Measurements from ENCODE around the gene ASTN1. TPM values are rescaled to one million over a fixed set of nuclear protein-coding genes. Genes with fewer than 3 reads are reported as not detected.

The ASTN1 gene
- total RNA-seq, 1 experiment from 2014 or later = not detected

GRCh38 chr1:176894450-176894849 lies 270.1 kb downstream of the ASTN1 start:
- no peaks in the 10 kb centered on the region for H3K36me3 ChIP-seq (ENCODE audit: low read depth)
- CTCF ChIA-PET = interaction anchor here (0.6 kb wide), 1 partner anchor 706 kb away, joined by 3 read pairs; no protein-coding TSS in a partner anchor
- 0 out of 2 replicates have a peak, but pooled peaks cover 10% of the 10 kb centered on the region for H3K27me3 ChIP-seq (ENCODE audit: insufficient read depth, low read depth)
- no peaks in the 10 kb centered on the region for H3F3A ChIP-seq (ENCODE audit: insufficient read depth, low read depth)
- intact Hi-C loops (cut with micrococcal nuclease; ENCODE audit: unreplicated experiment) = no loop called here
- no peak overlapping the region for H3K4me3 ChIP-seq
- H3K9me2 ChIP-seq (ENCODE audit: insufficient read depth) = no peaks in the 10 kb centered on the region
- no peak overlapping the region for H3K27ac ChIP-seq
- TF ChIP-seq CTCF (conservative IDR thresholded peaks at IDR 0.05) (no peak), EZH2 (IDR thresholded peaks at IDR 0.05; ENCODE audit: low read depth) (no peak)
- H4K20me1 ChIP-seq (ENCODE audit: insufficient read depth) = no peaks in the 10 kb centered on the region
- POLR2A ChIA-PET (ENCODE audit: unreplicated experiment) = no interaction called here
- no TSS peak for BruUV-seq (replicated peaks)
- H3K79me2 ChIP-seq (ENCODE audit: low read depth) = no peaks in the 10 kb centered on the region
- no peak overlapping the region for H2AFZ ChIP-seq
- DNase-seq = no peak
- no peaks in the 10 kb centered on the region for H3K4me1 ChIP-seq (replicated peaks; ENCODE audit: insufficient read depth)
- no peaks in the 10 kb centered on the region for H3K9me3 ChIP-seq (ENCODE audit: insufficient read depth, low read depth)
- no peak overlapping the region for H3K4me2 ChIP-seq

- no peak for DNase-seq
- ChIA-PET POLR2A (ENCODE audit: unreplicated experiment) (no interaction called here), CTCF (interaction anchor here (0.6 kb wide), 1 partner anchor 706 kb away, joined by 3 read pairs; no protein-coding TSS in a partner anchor)
- Histone ChIP-seq H3K9me2 (ENCODE audit: insufficient read depth) (no peaks in the 10 kb centered on the region), H3K79me2 (ENCODE audit: low read depth) (no peaks in the 10 kb centered on the region), H2AFZ (no peak overlapping the region), H3K4me1 (replicated peaks; ENCODE audit: insufficient read depth) (no peaks in the 10 kb centered on the region), H3K27ac (no peak overlapping the region), H3K4me2 (no peak overlapping the region), H3K27me3 (ENCODE audit: insufficient read depth, low read depth) (0 out of 2 replicates have a peak, but pooled peaks cover 10% of the 10 kb centered on the region), H3K4me3 (no peak overlapping the region), H4K20me1 (ENCODE audit: insufficient read depth) (no peaks in the 10 kb centered on the region), H3K9me3 (ENCODE audit: insufficient read depth, low read depth) (no peaks in the 10 kb centered on the region), H3F3A (ENCODE audit: insufficient read depth, low read depth) (no peaks in the 10 kb centered on the region), H3K36me3 (ENCODE audit: low read depth) (no peaks in the 10 kb centered on the region)
- intact Hi-C loops (cut with micrococcal nuclease; ENCODE audit: unreplicated experiment) = no loop called here
- no TSS peak for BruUV-seq (replicated peaks)
- no peak for TF ChIP-seq EZH2 (IDR thresholded peaks at IDR 0.05; ENCODE audit: low read depth)
Measured at GRCh38 chr1:176893625-176894352, 270.7 kb downstream of the ASTN1 start.

DNA sequence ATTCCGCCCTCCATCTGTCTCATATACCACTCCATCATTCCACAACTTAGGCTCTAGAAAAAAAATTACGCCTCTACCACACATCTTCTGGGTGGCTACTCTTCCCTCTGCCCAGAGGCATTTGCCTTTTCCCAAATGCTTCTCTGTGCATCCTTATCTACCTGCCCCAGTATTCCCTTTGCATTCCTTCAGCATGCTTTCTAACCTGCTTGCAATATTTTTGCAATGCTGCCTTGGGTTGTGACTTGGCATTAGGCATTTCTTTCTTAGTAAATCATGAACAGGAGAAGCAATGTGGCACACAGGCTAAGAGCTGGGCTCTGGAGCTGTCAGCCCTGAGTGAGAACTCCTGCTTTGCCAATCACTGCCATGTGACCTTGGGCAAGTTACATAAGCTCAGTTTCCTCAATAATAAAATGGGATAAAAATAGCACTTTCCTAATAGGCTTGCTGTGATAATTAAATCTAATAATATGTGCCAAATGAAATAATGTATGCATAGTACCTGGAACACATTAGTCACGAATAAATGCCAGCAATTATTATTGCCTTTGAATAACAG lies 276.0 kb downstream of the ASTN1 start:
- intact Hi-C loops (cut with micrococcal nuclease; ENCODE audit: unreplicated experiment) = no loop called here

More for the DNA sequence above, 276.0 kb downstream of the ASTN1 start:
- Histone ChIP-seq H3K4me1 (replicated peaks; ENCODE audit: insufficient read depth) (no peaks in the 10 kb centered on the region), H3K27me3 (ENCODE audit: insufficient read depth, low read depth) (0 out of 2 replicates have a peak, but pooled peaks cover 7% of the 10 kb centered on the region), H3K79me2 (ENCODE audit: low read depth) (no peaks in the 10 kb centered on the region), H3K9me3 (ENCODE audit: insufficient read depth, low read depth) (no peaks in the 10 kb centered on the region), H3K36me3 (ENCODE audit: low read depth) (no peaks in the 10 kb centered on the region), H3K9me2 (ENCODE audit: insufficient read depth) (no peaks in the 10 kb centered on the region), H2AFZ (no peak overlapping the region), H4K20me1 (ENCODE audit: insufficient read depth) (no peaks in the 10 kb centered on the region), H3K4me3 (no peak overlapping the region), H3K27ac (no peak overlapping the region), H3K4me2 (no peak overlapping the region), H3F3A (ENCODE audit: insufficient read depth, low read depth) (no peaks in the 10 kb centered on the region)
- ChIA-PET CTCF (no interaction called here), POLR2A (ENCODE audit: unreplicated experiment) (no interaction called here)
- BruUV-seq (replicated peaks) = no TSS peak
- no peak for TF ChIP-seq CTCF (conservative IDR thresholded peaks at IDR 0.05)
- no peak for TF ChIP-seq EZH2 (IDR thresholded peaks at IDR 0.05; ENCODE audit: low read depth)
- DNase-seq = no peak
